GM23338 (cell line): Measurements from ENCODE around the gene ST8SIA4.
A peak's percentile ranks its signal among the peaks of the same experiment; 100 is the strongest.

Experiments used
- CREB1 ChIP-seq: fragments of 250-450 bp; sonication (Bioruptor Pico); IDR thresholded peaks from 2 replicates; pipeline ENCODE4 v1.5.0; 2020; ENCODE audit warnings: low read depth, mild to moderate bottlenecking, moderate library complexity
- CTCF ChIP-seq, 2 experiments: fragments of 200-600 bp in 1 of 2; sonication (generic) in 1 of 2; conservative IDR thresholded peaks; 2 replicates each; pipeline versions ENCODE4 v1.5.1 to v1.6.1; 2016 to 2017; ENCODE audit warnings: antibody characterized with exemption in 2 of 2, low read depth in 2 of 2, mild to moderate bottlenecking in 2 of 2, moderate library complexity in 1 of 2
- EZH2 ChIP-seq: fragments of 200-600 bp; sonication (generic); IDR thresholded peaks from one replicate; pipeline ENCODE4 v1.8.0; 2017; ENCODE audit warnings: antibody characterized with exemption, mild to moderate bottlenecking, low read depth; ENCODE audit not compliant: unreplicated experiment
- EZH2phosphoT487 ChIP-seq: fragments of 200-600 bp; sonication (generic); IDR thresholded peaks from one replicate; pipeline ENCODE4 v1.8.1; 2018; ENCODE audit warnings: antibody characterized with exemption; ENCODE audit not compliant: unreplicated experiment
- JUNB ChIP-seq: IDR thresholded peaks from one replicate; pipeline ENCODE4 v1.6.1; 2016; ENCODE audit warnings: antibody characterized with exemption; ENCODE audit not compliant: unreplicated experiment
- POLR2AphosphoS5 ChIP-seq: IDR thresholded peaks from 2 replicates; pipeline ENCODE4 v1.6.1; 2016; ENCODE audit warnings: antibody characterized with exemption, low read depth
- REST ChIP-seq: IDR thresholded peaks from one replicate; pipeline ENCODE4 v1.6.1; 2018; ENCODE audit warnings: antibody characterized with exemption; ENCODE audit not compliant: unreplicated experiment
- ZNF114 ChIP-seq: fragments of 250-450 bp; sonication (Bioruptor Pico); IDR thresholded peaks from 2 replicates; pipeline ENCODE4 v1.5.0; 2020; ENCODE audit warnings: mild to moderate bottlenecking, moderate library complexity
- ZNF462 ChIP-seq: fragments of 250-450 bp; sonication (Bioruptor Pico); IDR thresholded peaks from 2 replicates; pipeline ENCODE4 v1.5.0; 2020; ENCODE audit warnings: mild to moderate bottlenecking, moderate library complexity

GRCh38 chr5:100900142-100900795, 2.8 kb downstream of the ST8SIA4 start:
- TF ChIP-seq CTCF (conservative IDR thresholded peaks at IDR 0.05; ENCODE audit: low read depth in 2 of 2): peak; percentile 53 to 80
- peak; percentile 32 for TF ChIP-seq EZH2
- TF ChIP-seq ZNF114 (CRISPR knock-in tag): no peak
- no peak for TF ChIP-seq JUNB
- no peak for TF ChIP-seq POLR2AphosphoS5
- TF ChIP-seq EZH2phosphoT487: no peak
- TF ChIP-seq REST: no peak
- TF ChIP-seq CREB1: no peak
- TF ChIP-seq ZNF462: no peak
